DND-41 (cell line): ENCODE measurements around the gene RELN.

Source experiments
- EZH2 ChIP-seq: IDR thresholded peaks from 3 replicates; pipeline ENCODE4 v1.6.1; 2012; ENCODE audit warnings: borderline replicate concordance, low read depth, mild to moderate bottlenecking, moderate library complexity, low read length, inconsistent platforms; ENCODE audit not compliant: severe bottlenecking
- TF ChIP-seq, protein P1 (sequence below): IDR thresholded peaks from 2 replicates; pipeline ENCODE4 v1.5.1; 2012; ENCODE audit warnings: borderline replicate concordance, low read length, moderate library complexity, mild to moderate bottlenecking; ENCODE audit not compliant: poor library complexity, severe bottlenecking; ENCODE audit errors: extremely low read depth

DNA sequence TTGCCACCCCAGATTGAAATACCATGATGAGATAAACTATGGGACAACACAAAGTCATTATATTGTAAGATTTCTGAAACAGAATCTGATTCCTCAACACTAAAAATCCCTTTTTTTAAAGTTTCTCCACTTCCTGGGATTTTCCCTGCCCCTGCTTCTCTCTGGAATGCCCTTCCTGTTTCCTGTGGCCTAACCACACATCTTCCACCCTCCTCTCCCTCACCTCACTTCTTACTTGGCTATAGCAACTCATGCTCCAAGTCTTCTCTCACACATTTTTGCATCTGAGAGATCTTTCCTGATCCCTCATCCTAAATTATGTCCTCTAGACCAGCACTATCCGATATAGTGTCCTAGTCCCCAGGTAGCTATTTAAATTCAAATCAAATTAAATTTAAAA is 4.1 kb upstream of the RELN start:
- TF ChIP-seq, protein P1, sequence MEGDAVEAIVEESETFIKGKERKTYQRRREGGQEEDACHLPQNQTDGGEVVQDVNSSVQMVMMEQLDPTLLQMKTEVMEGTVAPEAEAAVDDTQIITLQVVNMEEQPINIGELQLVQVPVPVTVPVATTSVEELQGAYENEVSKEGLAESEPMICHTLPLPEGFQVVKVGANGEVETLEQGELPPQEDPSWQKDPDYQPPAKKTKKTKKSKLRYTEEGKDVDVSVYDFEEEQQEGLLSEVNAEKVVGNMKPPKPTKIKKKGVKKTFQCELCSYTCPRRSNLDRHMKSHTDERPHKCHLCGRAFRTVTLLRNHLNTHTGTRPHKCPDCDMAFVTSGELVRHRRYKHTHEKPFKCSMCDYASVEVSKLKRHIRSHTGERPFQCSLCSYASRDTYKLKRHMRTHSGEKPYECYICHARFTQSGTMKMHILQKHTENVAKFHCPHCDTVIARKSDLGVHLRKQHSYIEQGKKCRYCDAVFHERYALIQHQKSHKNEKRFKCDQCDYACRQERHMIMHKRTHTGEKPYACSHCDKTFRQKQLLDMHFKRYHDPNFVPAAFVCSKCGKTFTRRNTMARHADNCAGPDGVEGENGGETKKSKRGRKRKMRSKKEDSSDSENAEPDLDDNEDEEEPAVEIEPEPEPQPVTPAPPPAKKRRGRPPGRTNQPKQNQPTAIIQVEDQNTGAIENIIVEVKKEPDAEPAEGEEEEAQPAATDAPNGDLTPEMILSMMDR = no peak
- TF ChIP-seq EZH2 = no peak
